ENCODE measurements around the gene TMEM11.

- TF ChIP-seq, protein P1, sequence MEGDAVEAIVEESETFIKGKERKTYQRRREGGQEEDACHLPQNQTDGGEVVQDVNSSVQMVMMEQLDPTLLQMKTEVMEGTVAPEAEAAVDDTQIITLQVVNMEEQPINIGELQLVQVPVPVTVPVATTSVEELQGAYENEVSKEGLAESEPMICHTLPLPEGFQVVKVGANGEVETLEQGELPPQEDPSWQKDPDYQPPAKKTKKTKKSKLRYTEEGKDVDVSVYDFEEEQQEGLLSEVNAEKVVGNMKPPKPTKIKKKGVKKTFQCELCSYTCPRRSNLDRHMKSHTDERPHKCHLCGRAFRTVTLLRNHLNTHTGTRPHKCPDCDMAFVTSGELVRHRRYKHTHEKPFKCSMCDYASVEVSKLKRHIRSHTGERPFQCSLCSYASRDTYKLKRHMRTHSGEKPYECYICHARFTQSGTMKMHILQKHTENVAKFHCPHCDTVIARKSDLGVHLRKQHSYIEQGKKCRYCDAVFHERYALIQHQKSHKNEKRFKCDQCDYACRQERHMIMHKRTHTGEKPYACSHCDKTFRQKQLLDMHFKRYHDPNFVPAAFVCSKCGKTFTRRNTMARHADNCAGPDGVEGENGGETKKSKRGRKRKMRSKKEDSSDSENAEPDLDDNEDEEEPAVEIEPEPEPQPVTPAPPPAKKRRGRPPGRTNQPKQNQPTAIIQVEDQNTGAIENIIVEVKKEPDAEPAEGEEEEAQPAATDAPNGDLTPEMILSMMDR (IDR thresholded peaks at IDR 0.05), result no peak
- no peak for TF ChIP-seq EZH2 (IDR thresholded peaks at IDR 0.05)
- no peak for TF ChIP-seq EZH2phosphoT487 (IDR thresholded peaks at IDR 0.05)
Observed at GRCh38 chr17:21184570-21184969, 29.4 kb downstream of the TMEM11 start.
